Nephron (organoid): ENCODE data around the gene APEX1.

Experiments
- H3K27ac Mint-ChIP-seq, 3 experiments: 2 replicates each; pipeline ENCODE4 v1.8.0; 2020; ENCODE audit warnings: mixed read lengths in 3 of 3, mild to moderate bottlenecking in 2 of 3, moderate library complexity in 1 of 3
- H3K27me3 Mint-ChIP-seq: 2 replicates; pipeline ENCODE4 v1.8.0; 2021; ENCODE audit warnings: low read depth, mild to moderate bottlenecking, moderate library complexity, mixed read lengths
- H3K36me3 Mint-ChIP-seq: 2 replicates; pipeline ENCODE4 v1.8.0; 2020; ENCODE audit warnings: low read depth, mixed read lengths
- H3K4me1 Mint-ChIP-seq: 2 replicates; pipeline ENCODE4 v1.8.0; 2020; ENCODE audit warnings: mixed read lengths
- H3K4me3 Mint-ChIP-seq, 3 experiments: 2 replicates each; pipeline ENCODE4 v1.8.0; 2020; ENCODE audit warnings: mild to moderate bottlenecking in 3 of 3, mixed read lengths in 3 of 3, moderate library complexity in 2 of 3
- H3K9me3 Mint-ChIP-seq: 2 replicates; pipeline ENCODE4 v1.8.0; 2020; ENCODE audit warnings: mixed read lengths
- TF ChIP-seq, protein P1 (sequence below), 3 experiments: fragments of 200-600 bp; sonication (generic); IDR thresholded peaks; one replicate each; pipeline ENCODE4 v1.5.0; 2021; ENCODE audit warnings: antibody characterized with exemption in 3 of 3; ENCODE audit not compliant: unreplicated experiment in 3 of 3

APEX1 gene

GRCh38 chr14:20415782-20416206 is 39.2 kb upstream of the APEX1 start:
- TF ChIP-seq, protein P1, sequence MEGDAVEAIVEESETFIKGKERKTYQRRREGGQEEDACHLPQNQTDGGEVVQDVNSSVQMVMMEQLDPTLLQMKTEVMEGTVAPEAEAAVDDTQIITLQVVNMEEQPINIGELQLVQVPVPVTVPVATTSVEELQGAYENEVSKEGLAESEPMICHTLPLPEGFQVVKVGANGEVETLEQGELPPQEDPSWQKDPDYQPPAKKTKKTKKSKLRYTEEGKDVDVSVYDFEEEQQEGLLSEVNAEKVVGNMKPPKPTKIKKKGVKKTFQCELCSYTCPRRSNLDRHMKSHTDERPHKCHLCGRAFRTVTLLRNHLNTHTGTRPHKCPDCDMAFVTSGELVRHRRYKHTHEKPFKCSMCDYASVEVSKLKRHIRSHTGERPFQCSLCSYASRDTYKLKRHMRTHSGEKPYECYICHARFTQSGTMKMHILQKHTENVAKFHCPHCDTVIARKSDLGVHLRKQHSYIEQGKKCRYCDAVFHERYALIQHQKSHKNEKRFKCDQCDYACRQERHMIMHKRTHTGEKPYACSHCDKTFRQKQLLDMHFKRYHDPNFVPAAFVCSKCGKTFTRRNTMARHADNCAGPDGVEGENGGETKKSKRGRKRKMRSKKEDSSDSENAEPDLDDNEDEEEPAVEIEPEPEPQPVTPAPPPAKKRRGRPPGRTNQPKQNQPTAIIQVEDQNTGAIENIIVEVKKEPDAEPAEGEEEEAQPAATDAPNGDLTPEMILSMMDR (IDR thresholded peaks at IDR 0.05; ENCODE audit: unreplicated experiment in 3 of 3): peak; percentile 39 to 56 (median 51)
- H3K27me3 Mint-ChIP-seq: peaks cover 6% of the 10 kb centered on the region
- H3K9me3 Mint-ChIP-seq: no peaks in the 10 kb centered on the region
- no peaks in the 10 kb centered on the region for H3K36me3 Mint-ChIP-seq
- H3K27ac Mint-ChIP-seq: no peak overlapping the region
- H3K4me1 Mint-ChIP-seq: peaks cover 11% of the 10 kb centered on the region
- peak overlapping the region in 2 of 3 experiments; percentile 3 to 9 for H3K4me3 Mint-ChIP-seq

GRCh38 chr14:20416223-20416622 is 38.8 kb upstream of the APEX1 start:
- no peak overlapping the region for H3K4me3 Mint-ChIP-seq
- peaks cover 6% of the 10 kb centered on the region for H3K27me3 Mint-ChIP-seq
- TF ChIP-seq, protein P1 (IDR thresholded peaks at IDR 0.05; ENCODE audit: unreplicated experiment in 3 of 3): no peak
- no peak overlapping the region for H3K27ac Mint-ChIP-seq
- peaks cover 11% of the 10 kb centered on the region for H3K4me1 Mint-ChIP-seq
- H3K9me3 Mint-ChIP-seq: no peaks in the 10 kb centered on the region
- no peaks in the 10 kb centered on the region for H3K36me3 Mint-ChIP-seq

DNA sequence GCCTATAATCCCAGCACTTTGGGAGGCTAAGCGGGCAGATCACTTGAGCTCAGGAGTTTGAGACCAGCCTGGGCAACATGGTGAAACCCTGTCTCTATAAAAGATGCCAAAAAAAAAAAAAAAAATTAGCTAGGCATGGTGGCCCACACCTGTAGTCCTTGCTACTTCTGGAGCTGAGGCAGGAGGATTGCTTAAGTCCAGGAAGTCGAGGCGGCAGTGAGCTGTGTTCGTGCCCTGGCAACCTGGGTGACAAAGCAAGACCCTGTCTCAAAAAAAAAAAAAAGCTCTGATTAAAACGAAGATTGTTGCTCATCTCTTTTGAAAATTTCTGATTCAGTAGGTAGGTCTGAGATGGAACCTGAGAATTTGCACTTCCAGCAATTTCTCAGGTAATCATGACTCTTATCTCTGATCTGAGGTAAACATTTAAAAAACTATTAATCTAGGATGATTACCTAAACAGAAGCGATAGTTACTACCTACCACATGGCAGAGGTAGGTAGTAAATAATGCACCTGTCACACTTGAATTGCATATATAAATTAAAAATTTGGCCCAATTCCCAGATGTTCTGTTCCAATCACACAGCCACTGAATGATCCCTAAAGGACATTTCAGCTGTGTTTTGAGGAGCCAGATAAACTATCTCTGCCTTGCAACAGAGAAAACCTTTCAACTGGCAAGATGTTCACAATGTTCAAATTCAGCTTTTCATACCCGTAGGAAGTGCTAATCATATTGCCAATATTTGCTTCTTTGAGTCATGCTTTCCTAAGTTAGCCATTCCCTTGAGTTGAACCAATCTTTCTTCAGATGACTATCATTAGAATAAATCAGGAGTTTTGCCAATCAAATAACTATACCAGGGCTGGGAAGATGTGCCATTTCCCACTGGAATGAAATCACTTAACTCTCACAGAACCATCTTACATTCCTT is 37.5 kb upstream of the APEX1 start:
- TF ChIP-seq, protein P1 (IDR thresholded peaks at IDR 0.05; ENCODE audit: unreplicated experiment in 3 of 3): no peak
- Mint-ChIP-seq H3K4me3 (no peak overlapping the region), H3K36me3 (no peaks in the 10 kb centered on the region), H3K27ac (no peak overlapping the region), H3K9me3 (no peaks in the 10 kb centered on the region), H3K4me1 (peaks cover 6% of the 10 kb centered on the region), H3K27me3 (peaks cover 6% of the 10 kb centered on the region)

- H3K9me3 Mint-ChIP-seq: no peaks in the 10 kb centered on the region
- no peak overlapping the region for H3K4me3 Mint-ChIP-seq
- H3K36me3 Mint-ChIP-seq: no peaks in the 10 kb centered on the region
- H3K27me3 Mint-ChIP-seq: peaks cover 6% of the 10 kb centered on the region
- no peak overlapping the region for H3K27ac Mint-ChIP-seq
- H3K4me1 Mint-ChIP-seq: no peaks in the 10 kb centered on the region
- TF ChIP-seq, protein P1 (IDR thresholded peaks at IDR 0.05; ENCODE audit: unreplicated experiment in 3 of 3): no peak
Measured at GRCh38 chr14:20418501-20418909, 36.5 kb upstream of the APEX1 start.

DNA sequence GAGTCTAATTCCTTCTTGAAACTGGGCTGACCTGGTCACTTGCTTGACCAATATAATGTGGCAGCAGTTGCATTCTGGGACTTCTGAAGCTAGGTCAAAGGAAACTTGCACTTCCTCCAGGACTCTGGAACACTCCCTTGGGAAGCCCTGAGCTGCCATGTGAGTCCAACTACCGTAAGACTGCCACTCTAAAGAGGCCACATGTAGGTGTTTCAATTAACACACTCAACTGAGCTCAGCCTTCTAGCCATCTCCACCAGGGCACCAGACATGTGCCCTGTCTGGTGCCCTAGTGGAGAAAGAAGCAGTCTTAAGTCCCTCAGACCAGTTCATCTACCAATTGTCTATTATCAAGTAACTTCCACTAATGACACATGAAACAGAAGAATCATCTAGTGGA is 35.6 kb upstream of the APEX1 start:
- TF ChIP-seq, protein P1 (IDR thresholded peaks at IDR 0.05; ENCODE audit: unreplicated experiment in 3 of 3): no peak
- Mint-ChIP-seq H3K36me3 (no peaks in the 10 kb centered on the region), H3K27ac (no peak overlapping the region), H3K4me3 (no peak overlapping the region), H3K9me3 (no peaks in the 10 kb centered on the region), H3K27me3 (peaks cover 6% of the 10 kb centered on the region), H3K4me1 (no peaks in the 10 kb centered on the region)

DNA sequence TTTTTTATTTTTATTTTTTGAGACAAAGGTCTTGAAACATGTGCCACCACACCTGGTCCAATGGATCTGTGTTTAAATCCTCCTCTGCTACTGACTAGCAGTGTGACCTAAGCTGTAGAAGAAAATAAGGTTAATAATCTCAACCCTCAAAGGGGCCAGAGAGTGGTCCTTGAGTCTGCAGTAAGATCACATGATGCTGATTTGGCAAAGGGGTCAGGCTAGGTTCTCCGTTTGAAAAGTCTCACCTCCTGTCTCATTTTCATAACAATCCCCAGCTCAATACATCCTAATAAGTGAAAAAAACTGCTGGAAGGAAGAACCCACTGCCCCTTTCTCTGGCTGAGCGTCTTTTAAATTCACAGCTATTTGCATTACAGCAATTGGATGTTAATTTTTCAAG is 33.8 kb upstream of the APEX1 start:
- Mint-ChIP-seq H3K4me3 (no peak overlapping the region), H3K4me1 (no peaks in the 10 kb centered on the region), H3K27me3 (peaks cover 6% of the 10 kb centered on the region), H3K9me3 (no peaks in the 10 kb centered on the region), H3K36me3 (no peaks in the 10 kb centered on the region), H3K27ac (no peak overlapping the region)
- TF ChIP-seq, protein P1 (IDR thresholded peaks at IDR 0.05; ENCODE audit: unreplicated experiment in 3 of 3): no peak
